ENCODE measurements around the gene ACMSD. TPM values are rescaled to one million over a fixed set of nuclear protein-coding genes. Genes with fewer than 3 reads are reported as not detected.

ACMSD gene
- total and polyA plus RNA-seq, 10 of the 15 experiments (the other 5 are each of a cell fraction or from before 2014, with no cell fraction given): 0.08 TPM; not detected in 9

- no peak for FAIRE-seq
- intact Hi-C loops (cut with micrococcal nuclease; ENCODE audit: unreplicated experiment): no loop called here
Measured at GRCh38 chr2:134869946-134870736, 31.7 kb downstream of the ACMSD start.

More at GRCh38 chr2:134869946-134870736, 31.7 kb downstream of the ACMSD start:
- POLR2A ChIA-PET: no interaction called here
- DNase-seq (ENCODE audit: low read depth, low spot score) (no peak), ATAC-seq (no peak)
- H3K9ac ChIP-seq (ENCODE audit: control insufficient read depth, insufficient read depth, low read length): no peak overlapping the region
- in situ Hi-C loops (cut with MboI): no loop called here
- H3K79me2 ChIP-seq (ENCODE audit: control insufficient read depth, insufficient read depth, low read length): no peaks in the 10 kb centered on the region
- H3K4me1 ChIP-seq (ENCODE audit: control insufficient read depth, insufficient read depth, low read length): no peaks in the 10 kb centered on the region
- H2AFZ ChIP-seq (ENCODE audit: control insufficient read depth, low read depth, low read length): no peak overlapping the region
- RAD21 ChIA-PET (ENCODE audit: unreplicated experiment): no interaction called here
- no peak overlapping the region for H3K4me3 ChIP-seq
- SMC1A ChIA-PET (ENCODE audit: uncharacterized antibody, unreplicated experiment): interaction anchor here (1.1 kb wide), 1 partner anchor 18 kb away, joined by 3 read pairs; no protein-coding TSS in a partner anchor
- no peaks in the 10 kb centered on the region for H3K36me3 ChIP-seq (ENCODE audit: control insufficient read depth in 2 of 2, insufficient read depth in 2 of 2, low read length in 1 of 2)
- no peaks in the 10 kb centered on the region for H3K27me3 ChIP-seq (replicated peaks in 1 of 2; ENCODE audit: control insufficient read depth in 2 of 2, insufficient read depth in 2 of 2, low read length in 1 of 2)
- no peak overlapping the region for H3K4me2 ChIP-seq (ENCODE audit: control insufficient read depth, insufficient read depth)
- CTCF ChIA-PET: no interaction called here
- BruUV-seq (replicated peaks): no TSS peak
- H3K9me3 ChIP-seq (replicated peaks; ENCODE audit: control insufficient read depth, insufficient read depth, low read length): no peaks in the 10 kb centered on the region
- TF ChIP-seq CUX1 (IDR thresholded peaks at IDR 0.05; ENCODE audit: insufficient replicate concordance, low read depth, low read length) (no peak), CHD4 (IDR thresholded peaks at IDR 0.05) (no peak), RBBP5 (conservative IDR thresholded peaks at IDR 0.05) (no peak), RELB (IDR thresholded peaks at IDR 0.05; ENCODE audit: low read depth) (no peak), SRF (IDR thresholded peaks at IDR 0.05; ENCODE audit: low read depth in 2 of 2, low read length in 2 of 2) (no peak), ETV6 (conservative IDR thresholded peaks at IDR 0.05 in 1 of 2, IDR thresholded peaks at IDR 0.05 in 1 of 2; ENCODE audit: borderline replicate concordance in 1 of 2, low read depth in 1 of 2) (no peak), IKZF2 (IDR thresholded peaks at IDR 0.05) (no peak), ZBED1 (IDR thresholded peaks at IDR 0.05; ENCODE audit: borderline replicate concordance) (no peak), MLLT1 (IDR thresholded peaks at IDR 0.05) (no peak), ASH2L (IDR thresholded peaks at IDR 0.05; ENCODE audit: borderline replicate concordance, low read depth) (no peak), KLF5 (IDR thresholded peaks at IDR 0.05; ENCODE audit: partially characterized antibody) (no peak), POU2F2 (IDR thresholded peaks at IDR 0.05; ENCODE audit: borderline replicate concordance, low read depth, low read length) (no peak), NFXL1 (IDR thresholded peaks at IDR 0.05; ENCODE audit: borderline replicate concordance) (no peak), SMARCA5 (IDR thresholded peaks at IDR 0.05) (no peak), IRF4 (IDR thresholded peaks at IDR 0.05; ENCODE audit: low read depth, low read length) (no peak)
- H4K20me1 ChIP-seq (ENCODE audit: control insufficient read depth, insufficient read depth): no peaks in the 10 kb centered on the region
- WGBS (ENCODE audit: insufficient coverage, insufficient replicate concordance, low lambda C conversion rate, missing lambda C conversion rate): 59% methylated on average over 8 of the region's 8 CpGs
- H3K27ac ChIP-seq (ENCODE audit: control insufficient read depth, insufficient read depth): no peak overlapping the region

Measured in GM12878 (cell line).